Measurements from ENCODE around the gene NRN1. TPM values are rescaled to one million over a fixed set of nuclear protein-coding genes. Genes with fewer than 3 reads are reported as not detected.

Gene NRN1
- total RNA-seq, 1 donor from 2014 or later, result not detected

DNA sequence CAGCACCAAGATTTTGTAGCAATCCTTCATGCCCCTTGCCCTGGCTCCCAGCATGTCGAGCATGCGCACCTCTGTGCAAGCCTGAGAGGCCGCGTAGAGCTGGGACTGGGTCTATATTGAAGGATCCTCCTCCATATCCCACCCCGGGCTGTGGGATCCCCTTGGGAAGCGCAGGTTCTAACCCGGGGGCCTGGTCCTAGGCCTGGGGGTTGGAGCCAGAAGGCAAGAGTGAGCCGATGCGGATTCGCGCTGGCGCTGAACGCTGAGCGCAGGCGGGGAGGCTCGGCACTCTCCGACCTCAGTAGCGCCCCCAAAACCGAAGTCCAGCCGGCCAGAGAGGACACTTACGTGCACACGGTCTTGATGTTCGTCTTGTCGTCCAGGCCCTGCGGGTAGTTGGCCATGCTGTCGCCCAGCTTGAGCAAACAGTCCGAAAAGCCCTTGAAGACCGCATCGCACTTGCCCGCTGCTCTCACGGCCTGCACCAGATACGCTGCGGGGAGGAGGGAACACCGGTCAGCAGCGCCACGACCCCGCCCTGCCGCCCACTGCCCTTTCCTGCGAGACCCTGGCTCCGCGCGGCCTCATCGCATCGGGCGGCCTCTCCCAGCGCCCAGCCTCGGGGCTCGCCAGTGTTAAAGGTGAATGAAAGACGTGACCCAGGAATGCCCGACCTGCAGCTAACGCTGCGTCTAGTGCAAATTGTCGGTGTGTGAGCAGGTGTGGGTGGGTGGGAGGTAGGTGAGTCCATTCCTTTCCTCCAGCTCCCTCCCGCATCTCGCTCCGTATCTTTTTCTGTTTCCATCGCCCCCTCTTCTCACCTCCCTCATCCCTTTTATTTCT, 4.5 kb downstream of the NRN1 start:
- ChIA-PET CTCF (no interaction called here), POLR2A (no interaction called here)
- no peak for DNase-seq
- Mint-ChIP-seq H3K4me1 (peaks cover 64% of the 10 kb centered on the region), H3K36me3 (ENCODE audit: low read depth) (peaks cover 3% of the 10 kb centered on the region), H3K27ac (peak overlapping the region; percentile 60), H3K4me3 (peak overlapping the region; percentile 28), H3K9me3 (peaks cover 18% of the 10 kb centered on the region), H3K27me3 (peaks cover 74% of the 10 kb centered on the region)
- no peak for ATAC-seq (ENCODE audit: low read depth)
- TF ChIP-seq, protein P1, sequence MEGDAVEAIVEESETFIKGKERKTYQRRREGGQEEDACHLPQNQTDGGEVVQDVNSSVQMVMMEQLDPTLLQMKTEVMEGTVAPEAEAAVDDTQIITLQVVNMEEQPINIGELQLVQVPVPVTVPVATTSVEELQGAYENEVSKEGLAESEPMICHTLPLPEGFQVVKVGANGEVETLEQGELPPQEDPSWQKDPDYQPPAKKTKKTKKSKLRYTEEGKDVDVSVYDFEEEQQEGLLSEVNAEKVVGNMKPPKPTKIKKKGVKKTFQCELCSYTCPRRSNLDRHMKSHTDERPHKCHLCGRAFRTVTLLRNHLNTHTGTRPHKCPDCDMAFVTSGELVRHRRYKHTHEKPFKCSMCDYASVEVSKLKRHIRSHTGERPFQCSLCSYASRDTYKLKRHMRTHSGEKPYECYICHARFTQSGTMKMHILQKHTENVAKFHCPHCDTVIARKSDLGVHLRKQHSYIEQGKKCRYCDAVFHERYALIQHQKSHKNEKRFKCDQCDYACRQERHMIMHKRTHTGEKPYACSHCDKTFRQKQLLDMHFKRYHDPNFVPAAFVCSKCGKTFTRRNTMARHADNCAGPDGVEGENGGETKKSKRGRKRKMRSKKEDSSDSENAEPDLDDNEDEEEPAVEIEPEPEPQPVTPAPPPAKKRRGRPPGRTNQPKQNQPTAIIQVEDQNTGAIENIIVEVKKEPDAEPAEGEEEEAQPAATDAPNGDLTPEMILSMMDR (IDR thresholded peaks at IDR 0.05), result no peak
- intact Hi-C loops (cut with micrococcal nuclease), result loop anchor here (10.0 kb wide), 1 partner anchor 1227 kb away; the partner anchor contains the start of gene CDYL

DNA sequence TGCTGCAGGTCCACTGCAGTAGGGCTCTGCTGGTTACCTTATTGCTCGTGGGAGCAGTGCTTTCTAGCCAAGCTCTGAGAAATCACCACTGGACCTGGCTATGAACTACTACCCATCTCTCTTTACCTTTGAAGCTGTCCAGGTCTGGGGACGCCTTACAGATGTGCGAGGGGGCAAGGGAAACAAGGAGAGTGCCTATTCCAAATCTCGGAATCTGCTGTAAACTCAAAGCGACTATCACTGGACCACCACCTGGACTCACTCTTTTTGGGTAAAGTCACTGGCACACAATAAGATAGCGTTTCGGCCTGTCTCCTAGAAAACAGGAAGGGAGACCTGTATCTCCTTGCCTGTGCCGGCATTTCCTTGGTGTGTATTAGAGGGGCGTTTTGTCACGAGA, 5.3 kb downstream of the NRN1 start:
- H3K27ac Mint-ChIP-seq, result peak overlapping the region; percentile 57
- intact Hi-C loops (cut with micrococcal nuclease), result loop anchor here (10.0 kb wide), 1 partner anchor 1227 kb away; the partner anchor contains the start of gene CDYL

DNA sequence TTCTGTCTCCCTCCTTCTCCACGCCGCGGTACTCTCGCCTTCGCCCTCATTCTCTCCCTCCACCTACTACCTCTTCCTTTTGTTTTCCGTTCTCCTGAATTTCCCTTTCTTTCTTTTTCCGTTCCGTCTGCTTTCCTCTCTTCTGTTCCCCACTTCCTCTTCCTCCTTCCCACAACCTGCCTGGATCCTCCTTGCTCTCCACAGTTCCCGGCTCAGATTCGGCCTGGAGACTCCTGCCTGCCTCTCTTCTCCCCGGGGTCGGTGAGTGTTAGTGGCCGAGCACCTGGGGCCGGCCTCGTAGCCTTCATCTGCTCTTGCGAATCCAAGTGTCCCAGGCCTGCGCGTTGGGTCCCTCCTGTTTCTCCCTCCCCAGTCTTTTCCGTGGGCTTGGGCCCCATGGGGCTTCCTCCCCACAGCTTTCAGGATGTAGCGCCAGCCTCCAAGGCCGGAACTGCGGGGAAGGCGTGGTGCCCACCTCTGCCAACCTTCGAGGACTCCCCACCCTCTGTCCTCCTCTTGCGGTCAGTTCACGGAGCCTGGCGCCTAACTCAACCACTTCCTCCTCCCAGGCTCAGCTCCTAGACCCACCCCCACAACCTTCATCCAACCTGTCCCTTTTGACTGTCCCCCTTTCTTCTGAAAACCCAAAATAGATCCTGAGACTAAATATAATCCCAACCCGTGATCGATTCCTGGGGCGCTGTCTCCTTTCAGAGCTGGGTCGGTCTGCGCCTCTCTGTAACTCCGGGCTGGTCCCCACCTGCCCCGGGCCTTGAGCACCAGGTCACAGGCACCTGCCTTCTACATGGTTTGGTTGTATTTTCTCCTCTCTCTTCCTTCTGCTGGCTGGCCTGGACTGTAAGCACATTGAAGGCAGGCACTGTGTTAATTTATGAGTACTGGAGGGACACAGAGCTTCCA, 6.8 kb downstream of the NRN1 start:
- intact Hi-C loops (cut with micrococcal nuclease), result loop anchor here (5.0 to 10.0 kb wide), 4 partner anchors 418 to 1225 kb away; partner anchors contain the start of genes CDYL, FARS2 and LYRM4
- peaks cover 11% of the 10 kb centered on the region for H3K9me3 Mint-ChIP-seq
- ATAC-seq (ENCODE audit: low read depth) (no peak), DNase-seq (no peak)
- H3K27me3 Mint-ChIP-seq, result peaks cover 74% of the 10 kb centered on the region
- no peaks in the 10 kb centered on the region for H3K36me3 Mint-ChIP-seq (ENCODE audit: low read depth)
- TF ChIP-seq, protein P1 (IDR thresholded peaks at IDR 0.05), result no peak
- peak overlapping the region; percentile 32 for H3K27ac Mint-ChIP-seq
- no peak overlapping the region for H3K4me3 Mint-ChIP-seq
- ChIA-PET CTCF (interaction anchor here (1.0 kb wide), 1 partner anchor 529 kb away, joined by 3 read pairs; no protein-coding TSS in a partner anchor), POLR2A (interaction anchor here (0.6 kb wide), 1 partner anchor 101 kb away, joined by 4 read pairs; no protein-coding TSS in a partner anchor)
- H3K4me1 Mint-ChIP-seq, result peaks cover 69% of the 10 kb centered on the region

More for the DNA sequence above, 5.3 kb downstream of the NRN1 start:
- H3K4me3 Mint-ChIP-seq, result peak overlapping the region; percentile 9
- peaks cover 65% of the 10 kb centered on the region for H3K4me1 Mint-ChIP-seq
- DNase-seq, result no peak
- no peak for ATAC-seq (ENCODE audit: low read depth)
- TF ChIP-seq, protein P1 (IDR thresholded peaks at IDR 0.05), result no peak
- ChIA-PET CTCF (interaction anchor here (1.0 kb wide), 1 partner anchor 530 kb away, joined by 3 read pairs; no protein-coding TSS in a partner anchor), POLR2A (no interaction called here)
- H3K36me3 Mint-ChIP-seq (ENCODE audit: low read depth), result peaks cover 3% of the 10 kb centered on the region
- peaks cover 74% of the 10 kb centered on the region for H3K27me3 Mint-ChIP-seq
- peaks cover 18% of the 10 kb centered on the region for H3K9me3 Mint-ChIP-seq

DNA sequence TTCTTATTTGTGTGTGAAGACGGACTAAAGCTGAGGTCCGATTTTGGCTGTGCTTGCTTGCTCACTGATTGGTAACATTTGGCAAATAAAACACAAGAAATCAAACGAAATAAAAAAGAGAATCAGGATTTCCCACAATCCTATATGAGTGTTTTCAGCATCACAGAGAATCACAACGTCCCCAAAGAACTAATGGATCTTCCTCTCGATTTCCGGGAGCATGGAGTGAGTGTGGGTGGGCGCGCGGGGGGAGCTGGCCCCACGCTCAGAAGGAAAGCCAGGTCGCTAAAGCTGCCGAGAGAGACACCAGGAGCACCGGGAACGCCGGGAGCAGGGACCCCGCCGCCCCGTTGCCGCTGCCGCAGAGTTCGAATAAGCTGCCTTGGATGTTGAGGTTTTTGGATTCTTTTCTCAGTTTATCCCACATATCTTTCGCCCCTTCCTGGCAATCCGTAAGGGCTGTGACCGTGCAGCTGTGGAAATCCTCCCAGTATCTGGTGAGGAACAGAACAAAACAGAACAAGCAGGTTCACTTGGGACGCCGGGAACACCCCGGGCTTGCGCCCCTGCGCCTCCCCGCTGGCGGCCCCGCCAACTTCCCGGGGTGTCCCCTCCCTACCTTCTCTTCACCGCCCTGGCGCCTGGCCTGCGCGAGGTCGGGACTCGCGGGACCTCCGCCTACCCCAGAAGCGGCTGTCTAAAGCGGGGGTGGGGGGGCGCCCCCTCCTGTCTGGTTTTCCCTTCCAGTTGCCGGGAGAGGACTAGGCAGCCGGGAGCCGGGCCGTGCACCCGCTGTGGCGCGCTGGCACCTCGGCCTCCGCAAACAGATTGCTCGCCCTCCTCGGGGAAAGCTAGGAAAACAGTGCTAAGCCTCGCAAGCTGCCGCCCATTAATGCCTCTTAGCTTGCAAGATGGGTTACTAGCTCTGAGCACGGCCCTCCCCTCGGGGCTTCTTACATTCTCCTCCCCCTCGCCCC, 7.7 kb downstream of the NRN1 start:
- Mint-ChIP-seq H3K4me3 (no peak overlapping the region), H3K27me3 (peaks cover 74% of the 10 kb centered on the region), H3K4me1 (peaks cover 67% of the 10 kb centered on the region), H3K27ac (peak overlapping the region; percentile 51), H3K36me3 (ENCODE audit: low read depth) (no peaks in the 10 kb centered on the region), H3K9me3 (peaks cover 9% of the 10 kb centered on the region)
- TF ChIP-seq, protein P1 (IDR thresholded peaks at IDR 0.05), result no peak
- no peak for DNase-seq
- no peak for ATAC-seq (ENCODE audit: low read depth)
- POLR2A ChIA-PET, result no interaction called here
- CTCF ChIA-PET, result interaction anchor here (1.1 to 2.2 kb wide), 2 partner anchors 8 to 528 kb away, joined by 3 to 8 read pairs; no protein-coding TSS in a partner anchor
- intact Hi-C loops (cut with micrococcal nuclease), result loop anchor here (5.0 kb wide), 3 partner anchors 417 to 857 kb away; partner anchors contain the start of genes FARS2 and LYRM4

All from activated B cell treated with CpG ODN at 0.5 μM for 24 hours (primary cell).